Uterus (tissue), 2 donors: Measurements from ENCODE around the gene PMM2.

Experiments
- CTCF ChIP-seq, 4 experiments: fragments of 200-600 bp in 2 of 4; fragments of 450-650 bp in 2 of 4; sonication (generic) in 2 of 4; IDR thresholded peaks; one replicate each; pipeline ENCODE4 v1.5.1; 2016 to 2019; ENCODE audit warnings: antibody characterized with exemption in 4 of 4, mild to moderate bottlenecking in 2 of 4, moderate library complexity in 1 of 4
- POLR2A ChIP-seq, 2 donors: fragments of 450-650 bp; IDR thresholded peaks; one replicate each; pipeline ENCODE4 v1.6.1; 2016; ENCODE audit warnings: antibody characterized with exemption in 2 of 2, mild to moderate bottlenecking in 1 of 2, moderate library complexity in 1 of 2

GRCh38 chr16:8888951-8889892, 91.6 kb downstream of the PMM2 start:
- TF ChIP-seq POLR2A (IDR thresholded peaks at IDR 0.05): no peak
- TF ChIP-seq CTCF (IDR thresholded peaks at IDR 0.05): no peak
